Stimulated activated CD4-positive, alpha-beta T cell treated with anti-CD3 and anti-CD28 coated beads, Interleukin-2, amount 100 ng/mL, for 4 hours (primary cell): ENCODE results near the gene WNT9B.

Experiments
- DNase-seq: peaks from one replicate; pipeline ENCODE4 v3.0.0-alpha.2; 2020; ENCODE audit warnings: low read depth

The WNT9B gene, protein sequence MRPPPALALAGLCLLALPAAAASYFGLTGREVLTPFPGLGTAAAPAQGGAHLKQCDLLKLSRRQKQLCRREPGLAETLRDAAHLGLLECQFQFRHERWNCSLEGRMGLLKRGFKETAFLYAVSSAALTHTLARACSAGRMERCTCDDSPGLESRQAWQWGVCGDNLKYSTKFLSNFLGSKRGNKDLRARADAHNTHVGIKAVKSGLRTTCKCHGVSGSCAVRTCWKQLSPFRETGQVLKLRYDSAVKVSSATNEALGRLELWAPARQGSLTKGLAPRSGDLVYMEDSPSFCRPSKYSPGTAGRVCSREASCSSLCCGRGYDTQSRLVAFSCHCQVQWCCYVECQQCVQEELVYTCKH

DNA sequence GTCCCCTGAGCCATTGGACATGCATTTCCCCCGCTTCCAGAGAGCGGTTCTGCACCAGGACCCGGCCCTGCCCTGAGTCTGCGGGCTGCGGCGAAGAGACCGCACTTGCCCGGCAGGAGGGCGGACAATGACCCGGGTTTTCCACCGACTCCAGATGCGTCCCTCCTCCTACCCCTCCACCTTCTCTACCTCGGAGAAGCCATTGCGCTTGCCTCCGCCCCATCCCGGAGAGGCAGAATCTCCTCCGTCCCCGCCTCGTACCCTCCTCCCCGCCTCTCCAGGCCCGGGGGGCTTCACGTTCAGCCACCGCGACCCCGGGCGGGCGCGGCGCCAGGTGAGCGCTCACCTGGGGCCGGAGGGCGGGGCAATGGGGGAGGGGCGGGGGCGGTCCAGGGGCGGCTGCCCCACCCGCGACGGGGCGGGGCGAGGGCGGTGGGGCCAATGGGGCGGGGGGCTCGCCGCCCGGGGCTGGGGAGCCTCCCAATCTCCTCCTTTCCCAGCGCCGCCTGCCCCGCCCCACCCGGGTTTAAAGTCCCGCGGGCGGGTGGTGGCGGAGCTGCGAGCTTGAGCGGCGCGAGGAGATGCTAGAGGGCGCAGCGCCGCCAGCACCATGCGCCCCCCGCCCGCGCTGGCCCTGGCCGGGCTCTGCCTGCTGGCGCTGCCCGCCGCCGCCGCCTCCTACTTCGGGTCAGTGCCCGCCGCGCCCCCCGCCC, at the start of gene WNT9B:
WNT9B (plus strand) TSS at position 555 of the 713 bp plus-strand sequence; CDS start at position 611, 56 bp downstream.
- DNase-seq: no peak

DNA sequence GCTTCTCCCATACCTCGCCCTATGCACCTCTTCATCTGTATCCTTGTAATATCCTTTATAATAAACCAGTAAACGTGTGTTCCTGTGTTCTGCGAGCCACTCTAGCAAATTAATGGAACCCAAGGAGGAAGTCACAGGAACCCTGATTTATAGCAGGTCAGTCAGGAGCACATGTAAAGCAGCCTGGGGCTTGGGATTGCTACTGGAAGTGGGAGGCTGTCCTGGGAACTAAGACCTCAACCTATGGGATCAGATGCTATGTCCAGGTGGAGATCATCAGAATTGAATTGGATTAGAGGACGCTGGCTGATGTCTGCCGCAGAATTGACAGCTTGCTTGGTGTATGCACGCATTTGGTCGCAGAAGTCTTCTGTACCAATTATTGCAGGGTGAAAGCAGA, 48.6 kb upstream of the WNT9B start:
- no peak for DNase-seq

DNA sequence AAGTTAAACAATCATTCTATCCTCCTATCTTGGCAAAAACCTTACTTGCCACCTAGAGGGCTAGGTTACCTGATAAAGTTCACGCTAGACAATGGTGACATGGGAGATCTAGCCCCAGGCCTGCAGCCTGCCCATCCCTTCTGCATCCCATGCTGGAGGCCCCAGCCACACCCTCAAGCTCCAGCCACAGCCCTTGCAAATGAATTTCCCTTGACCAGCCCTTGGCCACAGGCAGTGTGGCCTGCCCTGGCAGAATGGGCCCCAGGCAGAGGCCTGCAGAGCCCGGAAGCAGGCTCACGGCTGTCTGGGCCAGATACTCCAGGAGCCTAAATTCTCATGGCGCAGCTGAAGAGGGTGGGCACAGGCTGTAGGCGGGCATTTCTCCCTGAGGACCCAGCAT, 47.8 kb upstream of the WNT9B start:
- DNase-seq: no peak

DNA sequence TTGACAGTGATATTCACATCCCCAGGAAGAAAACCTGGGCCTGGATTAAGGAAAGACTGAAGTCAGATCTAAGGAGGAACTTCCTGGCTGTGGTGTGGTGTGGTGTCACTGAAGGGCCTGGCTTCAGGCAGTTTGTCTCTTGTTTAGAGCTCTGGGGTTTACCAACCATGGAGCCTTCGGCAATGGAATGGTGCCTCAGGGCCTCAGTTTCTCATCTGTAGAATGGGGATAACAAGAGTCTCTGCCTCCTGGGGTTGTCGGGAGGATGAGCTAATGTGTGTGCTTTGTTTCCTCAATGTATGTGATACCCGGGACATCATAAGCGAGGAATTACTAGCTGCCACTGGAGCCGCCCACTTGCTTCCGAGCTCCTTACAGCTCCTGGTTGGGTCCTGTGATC, 45.6 kb upstream of the WNT9B start:
- no peak for DNase-seq

DNA sequence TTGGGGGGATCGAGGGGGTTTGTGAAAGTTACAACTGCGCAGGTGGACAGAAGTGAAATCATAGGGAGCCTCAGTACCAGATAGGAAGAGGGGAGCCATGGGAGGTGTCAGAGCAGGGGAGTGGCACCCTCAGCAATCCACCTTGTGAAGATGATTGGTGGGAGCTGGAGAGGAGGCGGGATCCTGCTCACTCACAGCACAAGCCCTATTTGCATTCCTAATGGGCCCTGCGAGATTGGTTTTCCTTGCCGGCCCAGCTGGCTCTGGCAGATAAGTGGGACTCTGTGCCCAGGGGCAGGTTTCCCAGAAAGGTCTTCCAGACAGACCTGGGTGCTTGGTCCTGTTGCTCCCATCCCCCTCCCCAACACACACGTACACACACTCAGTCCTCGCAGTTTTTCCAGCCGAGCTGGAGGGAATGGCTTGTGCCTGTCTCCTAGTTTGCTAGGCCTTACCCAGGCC, 42.2 kb upstream of the WNT9B start:
- DNase-seq: no peak

DNA sequence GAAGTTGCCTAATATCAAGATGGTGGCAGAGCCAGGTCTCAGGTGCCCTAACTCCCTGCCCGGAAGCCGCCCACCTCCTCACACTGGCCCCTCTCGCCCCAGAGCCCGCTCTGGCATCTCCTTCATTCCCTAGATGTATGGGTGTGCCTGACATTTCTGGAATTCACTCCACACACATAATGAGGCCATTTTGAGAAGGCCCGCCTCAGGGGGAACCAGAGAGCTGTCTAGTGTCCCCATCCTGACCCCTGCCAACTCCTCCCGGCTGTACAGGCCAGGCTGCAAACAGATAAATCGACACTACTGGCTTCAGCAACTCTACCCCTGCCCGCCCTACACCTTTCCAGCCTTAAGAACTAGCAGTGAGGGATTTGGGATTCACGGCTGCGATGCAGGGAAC, 40.5 kb upstream of the WNT9B start:
- no peak for DNase-seq

DNA sequence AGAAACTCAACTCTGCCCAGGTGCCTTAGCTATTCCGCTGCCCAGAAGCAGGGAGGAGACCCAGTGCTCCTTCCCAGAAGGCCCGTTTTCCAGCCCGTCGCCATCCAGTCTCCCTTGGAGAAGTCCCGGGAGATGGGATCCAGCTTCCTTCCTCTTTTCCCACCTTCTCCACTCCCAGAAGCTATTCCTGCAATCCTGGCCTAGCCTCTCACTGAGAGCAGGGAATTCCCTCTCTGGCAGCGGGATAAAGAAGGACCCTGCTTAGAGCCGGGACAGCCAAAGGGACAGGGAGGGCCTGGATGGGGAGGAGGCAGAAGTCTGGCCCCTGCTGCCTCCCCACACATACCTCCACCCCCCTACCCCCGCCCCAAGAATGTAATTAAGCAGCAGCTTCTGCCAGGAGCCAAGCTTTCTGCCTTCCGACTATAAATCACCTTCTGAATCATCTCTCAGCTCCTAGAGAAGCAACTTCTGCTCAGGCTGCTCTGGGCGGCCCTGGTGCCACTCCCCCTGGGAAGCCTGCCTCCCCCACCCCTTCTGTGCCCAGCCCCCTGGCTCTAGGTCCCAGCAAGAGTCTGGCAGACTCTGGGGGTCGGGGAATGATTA, 39.3 kb upstream of the WNT9B start:
- no peak for DNase-seq

DNA sequence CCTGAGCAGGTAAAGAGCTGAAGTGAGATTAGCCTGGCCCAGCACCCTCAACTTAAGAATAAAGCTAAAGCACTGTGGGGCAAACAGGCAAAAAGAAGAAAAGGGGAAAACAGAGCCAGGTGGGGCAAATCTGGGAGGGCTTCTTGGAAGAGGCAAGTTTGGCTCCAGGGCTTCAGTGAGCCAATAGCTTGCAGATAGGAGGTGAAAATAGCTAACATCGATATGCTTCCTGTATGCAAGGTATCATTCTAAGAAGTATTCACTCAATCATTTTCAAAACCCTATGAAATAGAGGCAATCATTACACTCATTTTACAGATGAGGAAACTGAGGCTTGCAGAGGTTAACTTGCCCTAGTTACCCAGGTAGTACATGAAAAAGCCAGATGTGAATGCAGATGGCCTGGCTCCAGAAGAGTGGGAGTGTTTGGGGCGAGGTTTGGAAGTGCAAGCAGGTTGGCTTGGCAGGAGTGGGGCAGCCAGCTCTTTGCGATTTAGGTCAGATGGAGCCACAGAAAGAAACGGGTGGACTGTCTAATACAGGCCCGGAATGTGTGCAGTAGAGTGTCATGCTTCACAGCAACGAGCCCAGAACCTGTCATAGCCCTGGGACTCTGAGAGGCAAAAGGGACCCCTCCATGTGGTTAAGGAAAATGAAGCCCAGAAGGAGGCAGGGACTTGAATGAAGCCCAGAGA, 38.6 kb upstream of the WNT9B start:
- no peak for DNase-seq

DNA sequence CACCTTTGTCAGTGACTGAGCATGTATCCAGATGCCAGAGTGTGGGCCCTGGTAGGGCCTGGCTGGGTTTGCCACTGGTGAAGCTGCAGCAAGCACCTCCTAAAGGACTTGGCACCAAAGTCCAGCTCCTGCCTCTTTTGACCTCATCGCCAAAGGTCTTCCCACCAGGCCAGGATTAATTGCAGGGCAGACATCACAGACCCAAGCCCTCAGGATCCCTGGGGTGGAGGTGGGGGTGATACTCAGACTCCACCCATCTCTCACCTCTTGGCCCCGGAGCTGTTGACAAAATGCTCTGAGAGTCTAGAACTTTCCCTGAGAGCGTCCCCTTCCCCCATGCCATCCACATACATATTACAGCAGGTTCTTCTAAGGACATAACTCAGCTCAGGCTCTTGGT, 37.5 kb upstream of the WNT9B start:
- DNase-seq: no peak

DNA sequence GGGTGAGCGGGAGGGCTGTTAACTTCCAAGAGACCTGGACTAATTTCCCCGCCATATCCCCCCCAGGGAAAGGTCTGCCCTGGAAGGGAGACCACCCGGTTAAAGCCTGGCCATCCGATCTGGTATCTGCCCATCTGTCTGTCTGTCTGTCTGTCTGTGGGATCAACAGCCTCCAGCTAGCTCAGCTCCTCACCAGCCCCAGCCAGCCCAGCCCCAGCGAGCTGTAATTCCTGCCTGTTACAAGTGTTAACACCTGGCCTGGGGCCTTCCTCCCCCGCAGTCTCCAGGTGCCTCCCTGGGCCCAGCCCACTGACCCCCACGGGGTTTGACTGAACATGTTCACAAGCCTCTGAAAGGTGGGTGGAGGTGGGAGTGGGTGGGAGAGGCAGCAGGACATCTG, 36.9 kb upstream of the WNT9B start:
- DNase-seq: no peak

DNA sequence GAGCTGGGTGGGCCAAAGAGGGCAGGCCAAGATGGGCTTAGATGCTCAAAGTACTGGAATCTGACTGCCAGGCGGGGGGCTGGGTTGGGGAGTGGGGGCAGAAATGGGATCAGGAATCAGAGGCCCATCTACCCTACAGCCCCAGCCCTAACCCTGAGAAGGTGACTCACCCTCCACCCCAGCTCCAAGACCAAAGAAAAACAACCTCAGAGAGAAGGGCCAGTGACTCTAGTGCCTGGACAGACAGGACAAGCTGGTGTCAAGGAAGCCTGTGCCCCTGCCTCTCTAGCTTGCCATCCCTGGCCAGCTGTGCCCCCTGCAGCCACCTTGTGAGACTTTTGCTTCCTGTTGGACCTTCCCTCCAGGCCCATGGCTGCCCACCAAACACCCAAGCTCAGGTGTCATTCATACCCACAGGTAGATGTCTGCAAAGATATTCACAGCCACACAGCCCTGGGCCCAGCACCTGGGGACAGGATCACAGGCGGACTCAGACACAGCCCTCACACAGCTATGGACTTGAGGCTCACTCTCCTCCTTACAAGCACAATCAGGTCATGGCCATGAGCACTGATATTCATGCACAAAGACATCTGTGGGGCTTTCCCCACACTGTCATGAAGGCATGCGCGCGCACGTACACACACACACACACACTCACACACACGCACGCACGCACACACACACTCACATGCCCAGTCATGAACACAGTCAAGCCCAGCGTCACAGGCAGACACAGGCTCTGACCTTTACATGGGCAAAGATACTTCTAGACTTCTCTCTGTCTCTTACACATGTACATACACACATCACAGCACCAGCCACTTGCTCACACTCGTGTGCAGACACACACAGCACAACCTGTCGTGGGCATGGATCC, 35.7 kb upstream of the WNT9B start:
- DNase-seq: no peak

DNA sequence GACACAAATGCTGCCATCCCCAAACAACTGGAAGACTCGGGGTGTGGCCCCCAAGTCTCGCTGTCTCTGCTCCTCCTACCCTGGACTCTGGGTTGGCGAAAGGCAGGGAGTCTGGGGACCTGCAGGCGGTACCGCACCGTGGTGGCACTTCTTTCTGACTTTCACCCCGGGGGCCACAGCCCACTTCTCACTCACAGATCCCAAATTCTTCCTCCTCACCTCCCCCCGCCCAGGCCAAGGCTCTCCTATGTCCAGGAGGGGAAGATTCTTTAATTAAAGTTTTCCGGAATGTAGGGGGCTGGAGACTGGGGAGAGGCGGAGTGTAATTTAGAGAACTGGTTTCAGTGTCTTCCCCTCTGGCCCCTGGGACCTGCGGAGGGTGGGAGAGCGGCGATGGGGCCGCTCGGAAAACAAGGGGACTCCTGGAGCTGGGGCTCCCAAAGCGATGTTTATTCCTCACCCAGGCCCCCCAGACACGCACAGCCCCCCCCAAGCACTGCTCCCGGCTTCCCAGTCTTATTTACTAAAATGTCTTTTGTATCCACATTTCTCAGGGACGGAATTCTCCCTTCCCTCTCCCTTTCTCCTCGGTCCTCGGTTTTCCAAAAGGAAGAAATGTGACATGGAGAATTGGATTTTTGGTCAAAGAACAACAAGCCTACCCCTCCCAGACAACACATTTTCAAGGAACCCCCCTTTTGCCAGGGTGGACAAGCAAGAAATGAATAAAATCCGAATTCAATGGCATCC, 34.1 kb upstream of the WNT9B start:
- DNase-seq: no peak

DNA sequence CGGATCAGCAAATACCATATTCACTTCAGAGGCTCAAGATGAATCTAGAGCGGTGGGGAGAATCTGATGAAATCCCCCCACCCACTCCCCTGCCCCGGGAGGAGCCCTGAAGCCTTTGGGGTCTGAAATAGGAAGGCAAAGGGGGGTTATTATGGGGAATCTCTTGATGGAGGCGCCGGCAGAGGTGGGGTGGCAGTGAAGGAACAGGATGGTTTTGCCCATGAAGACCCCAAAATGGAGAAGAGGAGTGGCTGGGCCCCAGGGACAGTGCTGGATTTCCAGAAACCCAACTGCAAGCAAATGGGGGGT, 33.5 kb upstream of the WNT9B start:
- no peak for DNase-seq

DNA sequence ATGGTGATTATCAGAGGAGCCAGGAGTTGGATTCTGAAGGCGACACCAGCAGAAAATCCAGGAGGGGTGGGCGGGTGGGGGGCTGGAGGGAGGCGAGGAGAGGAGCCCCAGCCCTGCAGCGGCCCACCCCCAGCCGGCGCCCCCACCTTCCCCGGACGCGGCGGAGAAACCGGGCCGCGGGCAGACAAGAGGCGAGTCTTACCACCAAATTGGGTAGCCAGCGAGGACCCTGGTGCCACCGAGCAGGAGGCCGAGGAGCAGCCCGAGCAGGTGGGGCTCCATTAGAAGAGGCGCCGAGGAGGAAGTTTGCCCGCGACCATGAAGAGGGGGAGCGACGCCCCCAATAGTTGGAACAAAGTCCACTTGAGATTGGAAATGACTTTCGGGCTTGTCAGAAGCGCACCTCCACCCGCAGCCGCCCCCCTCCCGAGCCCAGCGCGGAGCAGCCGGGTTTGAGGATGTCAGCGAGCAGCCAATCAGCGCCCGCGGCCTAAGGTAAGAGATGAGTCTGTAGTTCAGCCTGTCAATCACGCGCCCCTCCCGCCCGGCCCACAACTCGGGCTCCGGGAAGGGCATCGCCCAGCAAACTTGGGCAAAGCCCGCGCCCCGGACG, 33.0 kb upstream of the WNT9B start, which contains the start of gene WNT3:
WNT3 (minus strand) TSS at position 377 of the 613 bp plus-strand sequence; CDS start at position 282, 95 bp downstream.
- peak; percentile 53 for DNase-seq

DNA sequence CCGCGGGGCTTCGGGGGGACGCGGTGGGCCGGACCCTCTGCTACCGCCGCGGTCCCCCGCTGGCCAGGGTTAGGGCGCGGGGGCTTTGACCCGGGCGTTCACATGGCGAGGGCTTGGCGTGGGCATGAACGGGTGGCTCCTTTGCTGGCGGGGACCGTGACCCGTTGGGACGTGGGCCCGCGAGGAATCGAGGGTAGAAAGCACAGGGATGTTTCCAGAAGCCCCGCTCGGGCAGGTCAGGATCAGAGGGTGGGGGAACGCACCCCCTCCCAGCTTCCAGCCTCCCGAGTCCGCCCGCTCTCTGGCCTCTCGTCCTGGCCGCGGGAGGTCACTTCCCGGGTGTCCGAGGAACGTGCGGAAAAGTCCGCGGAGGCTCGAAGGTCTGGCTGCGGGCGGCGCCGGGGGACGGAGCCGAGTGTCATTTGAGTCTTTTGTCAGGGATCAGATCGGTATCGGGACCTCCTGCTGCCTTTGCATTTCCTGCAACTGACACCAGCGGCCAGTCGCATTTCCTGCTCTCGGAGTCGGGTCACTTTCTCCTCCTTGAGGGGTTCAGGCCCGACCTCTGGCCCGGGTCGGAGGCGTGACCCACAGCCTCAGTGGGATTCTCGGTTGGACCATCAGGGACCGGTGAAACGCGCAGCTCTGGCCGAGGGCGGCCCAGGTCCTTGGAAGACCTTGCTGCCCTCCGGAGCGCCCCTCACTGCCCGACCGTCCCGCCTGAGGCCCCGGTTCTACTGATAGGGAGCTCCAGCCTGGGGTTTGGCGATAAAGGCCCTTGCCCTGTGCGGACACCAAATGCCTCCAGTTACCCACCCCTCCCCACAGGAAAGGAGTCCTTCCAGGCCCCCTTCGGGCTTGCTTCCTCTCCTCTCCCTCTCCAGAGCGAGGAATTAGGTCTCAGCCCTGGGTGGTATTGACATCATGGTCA, 32.2 kb upstream of the WNT9B start:
- no peak for DNase-seq

DNA sequence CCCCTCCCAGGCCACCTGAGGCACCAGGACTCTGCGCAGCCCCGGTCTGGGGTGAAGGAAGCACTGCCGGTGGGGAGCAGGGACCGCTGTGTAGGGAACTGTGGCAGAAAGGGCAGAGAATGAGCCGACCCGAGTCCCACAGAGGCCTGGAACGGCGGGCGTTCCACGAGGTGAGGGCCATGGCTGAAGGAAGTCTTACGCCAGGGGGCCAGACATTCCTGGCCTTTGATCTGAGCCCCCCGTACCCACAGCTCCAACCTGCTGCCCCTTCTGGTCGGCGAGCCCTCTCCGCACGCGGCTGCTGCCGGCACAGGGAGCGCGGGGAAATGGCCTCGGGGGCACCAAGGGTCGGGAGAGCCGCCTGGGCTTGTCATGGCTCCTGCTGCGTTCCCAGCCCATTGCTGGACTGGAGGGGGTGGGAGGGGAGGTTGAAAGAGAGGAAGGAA, 31.5 kb upstream of the WNT9B start:
- DNase-seq: no peak

DNA sequence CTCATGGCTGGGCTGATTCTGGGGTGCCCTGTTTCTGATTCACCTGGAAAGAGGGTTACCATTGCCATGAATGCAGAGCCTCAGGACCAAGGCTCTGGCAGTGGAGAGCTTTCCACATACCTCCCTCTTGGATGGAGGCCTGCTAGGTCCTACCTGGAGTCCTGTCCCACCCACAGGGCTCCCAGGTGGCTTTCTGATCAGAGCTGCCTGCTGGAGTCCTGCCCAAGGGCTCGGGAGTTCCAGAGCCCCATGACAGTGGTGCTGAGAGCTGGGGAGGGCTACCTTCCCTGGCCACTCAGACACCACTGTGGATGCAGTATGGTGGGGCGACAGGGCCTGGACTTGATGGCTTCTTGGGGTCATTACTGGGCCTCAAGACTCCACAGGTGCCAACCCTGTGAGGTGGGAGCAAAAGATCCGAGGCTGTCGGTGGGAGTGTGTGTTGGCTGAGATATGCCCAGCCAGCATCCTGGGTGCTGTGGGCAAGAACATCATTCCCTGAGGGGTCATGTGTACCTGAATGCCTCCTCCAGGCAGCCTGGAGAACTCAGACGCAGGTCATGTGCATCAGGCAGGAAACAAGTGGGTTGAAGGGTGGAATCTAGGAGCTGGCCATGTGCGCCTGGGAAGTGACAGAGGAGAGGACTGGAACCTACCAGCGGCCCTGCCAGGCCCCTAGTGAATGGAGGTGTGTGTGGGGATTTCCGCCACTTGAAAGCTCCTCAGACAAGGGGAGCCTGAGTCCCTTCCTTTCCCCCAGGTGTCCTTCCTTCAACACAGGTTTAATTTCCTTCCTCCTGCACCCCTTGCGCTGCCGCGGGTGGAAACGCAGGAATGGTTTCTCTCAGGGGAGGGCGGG, 30.6 kb upstream of the WNT9B start:
- no peak for DNase-seq
